Fibroblast of lung (primary cell): ENCODE results near the gene NMNAT2. TPM values are rescaled to one million over a fixed set of nuclear protein-coding genes. Genes with fewer than 3 reads are reported as not detected.

Source experiments
- DNase-seq, 2 donors: peaks; one replicate each; pipeline versions ENCODE4 v3.0.0 to v3.0.0-alpha.2; 2010; ENCODE audit warnings: low read depth in 2 of 2
- H2AFZ ChIP-seq: 2 replicates; pipeline ENCODE4 v1.5.1; 2012; ENCODE audit warnings: low read length, control low read depth, inconsistent platforms
- H3K27ac ChIP-seq: 2 replicates; pipeline ENCODE4 v1.5.1; 2011; ENCODE audit warnings: low read length, control low read depth; ENCODE audit not compliant: insufficient read depth
- H3K27me3 ChIP-seq: 2 replicates; pipeline ENCODE4 v1.5.1; 2011; ENCODE audit warnings: mild to moderate bottlenecking, low read length; ENCODE audit not compliant: control insufficient read depth, insufficient read depth
- H3K36me3 ChIP-seq: 2 replicates; pipeline ENCODE4 v1.5.1; 2011; ENCODE audit warnings: low read length; ENCODE audit not compliant: control insufficient read depth, insufficient read depth
- H3K4me1 ChIP-seq: 2 replicates; pipeline ENCODE4 v1.5.1; 2011; ENCODE audit warnings: low read length; ENCODE audit not compliant: control insufficient read depth, insufficient read depth; ENCODE audit errors: extremely low read depth
- H3K4me2 ChIP-seq: 2 replicates; pipeline ENCODE4 v1.5.1; 2011; ENCODE audit warnings: low read length, control low read depth; ENCODE audit not compliant: insufficient read depth; ENCODE audit errors: extremely low read depth
- H3K4me3 ChIP-seq, 4 experiments: fragments of 200-600 bp in 1 of 4; sonication (generic) in 1 of 4; replicated peaks in 1 of 4; 2 replicates each; pipeline ENCODE4 v1.5.1; 2011 to 2016; ENCODE audit warnings: low read length in 4 of 4, low read depth in 3 of 4, mild to moderate bottlenecking in 3 of 4, control low read depth in 2 of 4, inconsistent platforms in 1 of 4, mixed read lengths in 1 of 4; ENCODE audit not compliant: insufficient read depth in 1 of 4; ENCODE audit errors: control extremely low read depth in 1 of 4
- H3K79me2 ChIP-seq: 2 replicates; pipeline ENCODE4 v1.5.1; 2012; ENCODE audit warnings: mild to moderate bottlenecking, low read length, inconsistent platforms; ENCODE audit not compliant: control insufficient read depth, insufficient read depth
- H3K9ac ChIP-seq: 2 replicates; pipeline ENCODE4 v1.5.1; 2011; ENCODE audit warnings: mild to moderate bottlenecking, low read length, control low read depth; ENCODE audit not compliant: insufficient read depth
- H3K9me3 ChIP-seq: 2 replicates; pipeline ENCODE4 v1.5.1; 2012; ENCODE audit warnings: low read depth, low read length; ENCODE audit not compliant: control insufficient read depth, insufficient read depth
- H4K20me1 ChIP-seq: 2 replicates; pipeline ENCODE4 v1.5.1; 2011; ENCODE audit warnings: low read length; ENCODE audit not compliant: control insufficient read depth, insufficient read depth; ENCODE audit errors: extremely low read depth
- CTCF ChIP-seq, 2 donors: IDR thresholded peaks in 1 of 2; conservative IDR thresholded peaks in 1 of 2; 1 replicate in 1 of 2; 2 replicates in 1 of 2; pipeline ENCODE4 v1.5.1; 2011 to 2012; ENCODE audit warnings: low read length in 2 of 2, control low read depth in 1 of 2, inconsistent platforms in 1 of 2, low read depth in 1 of 2, mild to moderate bottlenecking in 1 of 2
- EZH2 ChIP-seq: IDR thresholded peaks from 2 replicates; pipeline ENCODE4 v1.5.1; 2012; ENCODE audit warnings: low read length, control low read depth, mild to moderate bottlenecking; ENCODE audit errors: missing control alignments
- polyA plus RNA-seq, 2 donors: library from polyadenylated mRNA; depleted of rRNA in 1 of 2; stranded (reverse) in 1 of 2; unstranded in 1 of 2; fragments of >200 nt; gene quantifications; 2 replicates each; pipeline ENCODE4 v1.2.1, GENCODE V29; 2011 to 2012; ENCODE audit warnings: missing spikeins in 1 of 2
- total RNA-seq: library from RNA; depleted of rRNA; stranded (reverse); fragments of >200 nt; gene quantifications from 2 replicates; pipeline ENCODE4 v1.2.1, GENCODE V29; 2014

Gene NMNAT2
- total and polyA plus RNA-seq, 2 donors (not counting 1 experiment from before 2014, with no cell fraction given) = under 0.01 to 0.61 TPM

GRCh38 chr1:183282101-183282855, 135.9 kb downstream of the NMNAT2 start:
- Histone ChIP-seq H4K20me1 (no peaks in the 10 kb centered on the region), H3K36me3 (no peaks in the 10 kb centered on the region), H3K9ac (no peak overlapping the region), H3K4me3 (no peak overlapping the region), H3K27ac (no peak overlapping the region), H3K27me3 (no peaks in the 10 kb centered on the region), H3K9me3 (no peaks in the 10 kb centered on the region), H2AFZ (no peak overlapping the region), H3K4me1 (peaks cover 23% of the 10 kb centered on the region), H3K4me2 (no peak overlapping the region), H3K79me2 (no peaks in the 10 kb centered on the region)
- DNase-seq = no peak
- TF ChIP-seq CTCF (conservative IDR thresholded peaks at IDR 0.05 in 1 of 2, IDR thresholded peaks at IDR 0.05 in 1 of 2; ENCODE audit: low read depth in 1 of 2, low read length in 2 of 2) (no peak), EZH2 (no peak)

GRCh38 chr1:183281553-183282091, 136.6 kb downstream of the NMNAT2 start:
- peak overlapping the region; percentile 4 for H3K4me2 ChIP-seq
- no peak overlapping the region for H3K9ac ChIP-seq

More at GRCh38 chr1:183281553-183282091, 136.6 kb downstream of the NMNAT2 start:
- H3K4me1 ChIP-seq = peaks cover 23% of the 10 kb centered on the region
- TF ChIP-seq CTCF (conservative IDR thresholded peaks at IDR 0.05 in 1 of 2, IDR thresholded peaks at IDR 0.05 in 1 of 2; ENCODE audit: low read depth in 1 of 2, low read length in 2 of 2) (peak; percentile 86 to 87), EZH2 (no peak)
- no peaks in the 10 kb centered on the region for H3K9me3 ChIP-seq
- H4K20me1 ChIP-seq = no peaks in the 10 kb centered on the region
- H3K4me3 ChIP-seq = no peak overlapping the region
- H3K36me3 ChIP-seq = no peaks in the 10 kb centered on the region
- no peaks in the 10 kb centered on the region for H3K27me3 ChIP-seq
- DNase-seq = peak; percentile 87 to 96
- no peaks in the 10 kb centered on the region for H3K79me2 ChIP-seq
- H3K27ac ChIP-seq = no peak overlapping the region
- peak overlapping the region; percentile 32 for H2AFZ ChIP-seq
